Measurements from ENCODE around the gene RIT2.

Gene RIT2

GRCh38 chr18:43115076-43115921, at the start of gene RIT2:
Gene RIT2, minus strand, starts transcription at chr18:43115685.
- DNase-seq (ENCODE audit: low spot score in 2 of 2): no peak
- in situ Hi-C loops (cut with MboI; ENCODE audit: low sequenced_read_pairs): no loop called here
- H3K4me3 ChIP-seq: no peak within 1 kb of the TSS
- H3K9me3 ChIP-seq: no peaks in the 10 kb centered on the region
- H3K4me1 ChIP-seq: no peaks in the 10 kb centered on the region
- no peaks in the 10 kb centered on the region for H3K27me3 ChIP-seq (ENCODE audit: low read depth)
- H3K36me3 ChIP-seq (replicated peaks): no peaks in the 10 kb centered on the region

- H3K4me1 ChIP-seq: peaks cover 3% of the 10 kb centered on the region; the same call in 1 of the 2 replicates
- no peak overlapping the region for H3K4me3 ChIP-seq
- no peaks in the 10 kb centered on the region for H3K27me3 ChIP-seq (ENCODE audit: low read depth)
- no peaks in the 10 kb centered on the region for H3K36me3 ChIP-seq (replicated peaks)
- in situ Hi-C loops (cut with MboI; ENCODE audit: low sequenced_read_pairs): no loop called here
- DNase-seq (ENCODE audit: low spot score in 2 of 2): no peak
- no peaks in the 10 kb centered on the region for H3K9me3 ChIP-seq
Observed at GRCh38 chr18:43161528-43161927, 46.0 kb upstream of the RIT2 start.

GRCh38 chr18:43160509-43160908, 45.0 kb upstream of the RIT2 start:
- in situ Hi-C loops (cut with MboI; ENCODE audit: low sequenced_read_pairs): no loop called here
- Histone ChIP-seq H3K36me3 (replicated peaks) (no peaks in the 10 kb centered on the region), H3K9me3 (no peaks in the 10 kb centered on the region), H3K4me3 (no peak overlapping the region), H3K27me3 (ENCODE audit: low read depth) (no peaks in the 10 kb centered on the region), H3K4me1 (peaks cover 3% of the 10 kb centered on the region; the same call in 1 of the 2 replicates)
- no peak for DNase-seq (ENCODE audit: low spot score in 2 of 2)

- Histone ChIP-seq H3K4me1 (peaks cover 3% of the 10 kb centered on the region; the same call in 1 of the 2 replicates), H3K9me3 (no peaks in the 10 kb centered on the region), H3K27me3 (ENCODE audit: low read depth) (no peaks in the 10 kb centered on the region), H3K4me3 (no peak overlapping the region), H3K36me3 (replicated peaks) (no peaks in the 10 kb centered on the region)
- DNase-seq (ENCODE audit: low spot score in 2 of 2): no peak
- in situ Hi-C loops (cut with MboI; ENCODE audit: low sequenced_read_pairs): no loop called here
Observed at GRCh38 chr18:43159926-43160325, 44.4 kb upstream of the RIT2 start.

GRCh38 chr18:43159086-43159770, 43.7 kb upstream of the RIT2 start:
- H3K4me3 ChIP-seq: no peak overlapping the region
- no peak for DNase-seq (ENCODE audit: low spot score in 2 of 2)
- H3K4me1 ChIP-seq: peaks cover 3% of the 10 kb centered on the region; the same call in 1 of the 2 replicates
- no peaks in the 10 kb centered on the region for H3K36me3 ChIP-seq (replicated peaks)
- H3K27me3 ChIP-seq (ENCODE audit: low read depth): no peaks in the 10 kb centered on the region
- no peaks in the 10 kb centered on the region for H3K9me3 ChIP-seq
- in situ Hi-C loops (cut with MboI; ENCODE audit: low sequenced_read_pairs): no loop called here

- H3K4me1 ChIP-seq: peaks cover under 1% of the 10 kb centered on the region; the same call in 1 of the 2 replicates
- H3K27me3 ChIP-seq (ENCODE audit: low read depth): no peaks in the 10 kb centered on the region
- DNase-seq (ENCODE audit: low spot score in 2 of 2): no peak
- H3K4me3 ChIP-seq: no peak overlapping the region
- H3K36me3 ChIP-seq (replicated peaks): no peaks in the 10 kb centered on the region
- H3K9me3 ChIP-seq: no peaks in the 10 kb centered on the region
- in situ Hi-C loops (cut with MboI; ENCODE audit: low sequenced_read_pairs): no loop called here
Observed at GRCh38 chr18:43158381-43158780, 42.9 kb upstream of the RIT2 start.

GRCh38 chr18:43155842-43156241, 40.4 kb upstream of the RIT2 start:
- Histone ChIP-seq H3K9me3 (no peaks in the 10 kb centered on the region), H3K4me3 (no peak overlapping the region), H3K4me1 (no peaks in the 10 kb centered on the region), H3K36me3 (replicated peaks) (no peaks in the 10 kb centered on the region), H3K27me3 (ENCODE audit: low read depth) (no peaks in the 10 kb centered on the region)
- no peak for DNase-seq (ENCODE audit: low spot score in 2 of 2)
- in situ Hi-C loops (cut with MboI; ENCODE audit: low sequenced_read_pairs): no loop called here

- Histone ChIP-seq H3K27me3 (ENCODE audit: low read depth) (no peaks in the 10 kb centered on the region), H3K9me3 (no peaks in the 10 kb centered on the region), H3K36me3 (replicated peaks) (no peaks in the 10 kb centered on the region; the same call in 1 of the 2 replicates), H3K4me3 (no peak overlapping the region), H3K4me1 (no peaks in the 10 kb centered on the region)
- in situ Hi-C loops (cut with MboI; ENCODE audit: low sequenced_read_pairs): no loop called here
- no peak for DNase-seq (ENCODE audit: low spot score in 2 of 2)
Observed at GRCh38 chr18:43148231-43148630, 32.7 kb upstream of the RIT2 start.

- no peak overlapping the region for H3K4me3 ChIP-seq
- peaks cover 9% of the 10 kb centered on the region; the same call in 1 of the 2 replicates for H3K4me1 ChIP-seq
- in situ Hi-C loops (cut with MboI; ENCODE audit: low sequenced_read_pairs): no loop called here
- H3K9me3 ChIP-seq: 0 out of 2 replicates have a peak, but pooled peaks cover 2% of the 10 kb centered on the region
- no peaks in the 10 kb centered on the region for H3K36me3 ChIP-seq (replicated peaks)
- no peak for DNase-seq (ENCODE audit: low spot score in 2 of 2)
- no peaks in the 10 kb centered on the region for H3K27me3 ChIP-seq (ENCODE audit: low read depth)
Observed at GRCh38 chr18:43141208-43141607, 25.7 kb upstream of the RIT2 start.

- H3K4me1 ChIP-seq: peaks cover 9% of the 10 kb centered on the region; the same call in 1 of the 2 replicates
- H3K9me3 ChIP-seq: 0 out of 2 replicates have a peak, but pooled peaks cover 2% of the 10 kb centered on the region
- no peaks in the 10 kb centered on the region for H3K27me3 ChIP-seq (ENCODE audit: low read depth)
- no peak for DNase-seq (ENCODE audit: low spot score in 2 of 2)
- no peak overlapping the region for H3K4me3 ChIP-seq
- in situ Hi-C loops (cut with MboI; ENCODE audit: low sequenced_read_pairs): no loop called here
- no peaks in the 10 kb centered on the region for H3K36me3 ChIP-seq (replicated peaks)
Observed at GRCh38 chr18:43139288-43139946, 23.9 kb upstream of the RIT2 start.

- Histone ChIP-seq H3K4me3 (no peak overlapping the region), H3K4me1 (no peaks in the 10 kb centered on the region; the same call in 1 of the 2 replicates), H3K27me3 (ENCODE audit: low read depth) (no peaks in the 10 kb centered on the region), H3K36me3 (replicated peaks) (no peaks in the 10 kb centered on the region), H3K9me3 (0 out of 2 replicates have a peak, but pooled peaks cover 2% of the 10 kb centered on the region)
- in situ Hi-C loops (cut with MboI; ENCODE audit: low sequenced_read_pairs): no loop called here
- no peak for DNase-seq (ENCODE audit: low spot score in 2 of 2)
Observed at GRCh38 chr18:43134876-43135275, 19.4 kb upstream of the RIT2 start.

- Histone ChIP-seq H3K4me1 (peaks cover 7% of the 10 kb centered on the region), H3K9me3 (no peaks in the 10 kb centered on the region), H3K4me3 (no peak overlapping the region), H3K27me3 (ENCODE audit: low read depth) (no peaks in the 10 kb centered on the region), H3K36me3 (replicated peaks) (no peaks in the 10 kb centered on the region)
- DNase-seq (ENCODE audit: low spot score in 2 of 2): no peak
- in situ Hi-C loops (cut with MboI; ENCODE audit: low sequenced_read_pairs): no loop called here
Observed at GRCh38 chr18:43130716-43131260, 15.3 kb upstream of the RIT2 start.

- no peaks in the 10 kb centered on the region for H3K36me3 ChIP-seq (replicated peaks)
- peaks cover 7% of the 10 kb centered on the region for H3K4me1 ChIP-seq
- H3K27me3 ChIP-seq (ENCODE audit: low read depth): no peaks in the 10 kb centered on the region
- DNase-seq (ENCODE audit: low spot score in 2 of 2): peak in 1 of 2 experiments; percentile 42
- H3K9me3 ChIP-seq: no peaks in the 10 kb centered on the region
- in situ Hi-C loops (cut with MboI; ENCODE audit: low sequenced_read_pairs): no loop called here
- peak overlapping the region; percentile 8 for H3K4me3 ChIP-seq
Observed at GRCh38 chr18:43129946-43130524, 14.6 kb upstream of the RIT2 start.
